Nephron (organoid): ENCODE data around the gene GPR21.

ENCODE experiments used
- H3K27ac Mint-ChIP-seq, 3 experiments: 2 replicates each; pipeline ENCODE4 v1.8.0; 2020; ENCODE audit warnings: mixed read lengths in 3 of 3, mild to moderate bottlenecking in 2 of 3, moderate library complexity in 1 of 3
- H3K27me3 Mint-ChIP-seq: 2 replicates; pipeline ENCODE4 v1.8.0; 2021; ENCODE audit warnings: low read depth, mild to moderate bottlenecking, moderate library complexity, mixed read lengths
- H3K36me3 Mint-ChIP-seq: 2 replicates; pipeline ENCODE4 v1.8.0; 2020; ENCODE audit warnings: low read depth, mixed read lengths
- H3K4me1 Mint-ChIP-seq: 2 replicates; pipeline ENCODE4 v1.8.0; 2020; ENCODE audit warnings: mixed read lengths
- H3K4me3 Mint-ChIP-seq, 3 experiments: 2 replicates each; pipeline ENCODE4 v1.8.0; 2020; ENCODE audit warnings: mild to moderate bottlenecking in 3 of 3, mixed read lengths in 3 of 3, moderate library complexity in 2 of 3
- H3K9me3 Mint-ChIP-seq: 2 replicates; pipeline ENCODE4 v1.8.0; 2020; ENCODE audit warnings: mixed read lengths
- TF ChIP-seq, protein P1 (sequence below), 3 experiments: fragments of 200-600 bp; sonication (generic); IDR thresholded peaks; one replicate each; pipeline ENCODE4 v1.5.0; 2021; ENCODE audit warnings: antibody characterized with exemption in 3 of 3; ENCODE audit not compliant: unreplicated experiment in 3 of 3

The GPR21 gene

DNA sequence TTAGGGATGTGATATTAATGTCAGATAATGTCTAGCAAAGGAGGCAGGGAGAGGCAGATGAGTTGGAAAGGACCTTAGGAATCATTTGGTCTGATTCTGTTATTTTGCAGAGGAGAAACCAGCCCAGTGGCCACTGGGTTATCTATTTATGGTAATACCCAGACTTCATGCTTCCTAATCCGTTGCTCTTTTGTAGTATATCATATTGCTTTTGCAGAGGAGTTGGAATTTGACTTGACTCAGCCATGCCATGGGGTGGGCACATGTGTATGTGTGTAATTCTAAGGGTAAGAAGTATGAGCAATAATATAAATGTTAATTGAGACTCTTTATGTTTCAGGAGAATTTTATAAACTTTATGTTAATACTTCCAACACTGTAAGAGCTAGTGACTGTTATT, 7.3 kb downstream of the GPR21 start:
- Mint-ChIP-seq H3K4me3 (no peak overlapping the region), H3K4me1 (peaks cover 16% of the 10 kb centered on the region), H3K9me3 (peaks cover 2% of the 10 kb centered on the region), H3K27me3 (no peaks in the 10 kb centered on the region), H3K36me3 (peaks cover 31% of the 10 kb centered on the region), H3K27ac (no peak overlapping the region)
- TF ChIP-seq, protein P1, sequence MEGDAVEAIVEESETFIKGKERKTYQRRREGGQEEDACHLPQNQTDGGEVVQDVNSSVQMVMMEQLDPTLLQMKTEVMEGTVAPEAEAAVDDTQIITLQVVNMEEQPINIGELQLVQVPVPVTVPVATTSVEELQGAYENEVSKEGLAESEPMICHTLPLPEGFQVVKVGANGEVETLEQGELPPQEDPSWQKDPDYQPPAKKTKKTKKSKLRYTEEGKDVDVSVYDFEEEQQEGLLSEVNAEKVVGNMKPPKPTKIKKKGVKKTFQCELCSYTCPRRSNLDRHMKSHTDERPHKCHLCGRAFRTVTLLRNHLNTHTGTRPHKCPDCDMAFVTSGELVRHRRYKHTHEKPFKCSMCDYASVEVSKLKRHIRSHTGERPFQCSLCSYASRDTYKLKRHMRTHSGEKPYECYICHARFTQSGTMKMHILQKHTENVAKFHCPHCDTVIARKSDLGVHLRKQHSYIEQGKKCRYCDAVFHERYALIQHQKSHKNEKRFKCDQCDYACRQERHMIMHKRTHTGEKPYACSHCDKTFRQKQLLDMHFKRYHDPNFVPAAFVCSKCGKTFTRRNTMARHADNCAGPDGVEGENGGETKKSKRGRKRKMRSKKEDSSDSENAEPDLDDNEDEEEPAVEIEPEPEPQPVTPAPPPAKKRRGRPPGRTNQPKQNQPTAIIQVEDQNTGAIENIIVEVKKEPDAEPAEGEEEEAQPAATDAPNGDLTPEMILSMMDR (IDR thresholded peaks at IDR 0.05; ENCODE audit: unreplicated experiment in 3 of 3), result no peak

DNA sequence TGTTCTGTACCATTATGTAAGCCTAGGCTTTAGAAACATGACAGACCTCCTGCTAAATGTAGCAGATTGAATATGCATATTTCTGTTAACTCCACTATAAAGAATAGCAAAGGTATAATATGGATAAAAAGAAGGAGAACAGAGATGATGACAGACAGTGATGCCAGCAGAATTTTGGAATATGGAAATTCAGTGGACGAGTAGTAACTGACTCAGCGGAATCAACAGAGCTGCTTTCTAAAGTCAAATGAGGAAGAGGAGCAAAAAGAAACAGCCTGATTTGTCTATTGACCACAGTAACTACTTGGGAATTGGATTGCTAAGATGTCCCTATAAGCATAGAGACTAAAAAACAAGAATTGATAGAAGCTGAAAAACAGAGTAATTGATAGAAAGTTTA, 8.0 kb downstream of the GPR21 start:
- Mint-ChIP-seq H3K27ac (no peak overlapping the region), H3K9me3 (peaks cover 2% of the 10 kb centered on the region), H3K27me3 (no peaks in the 10 kb centered on the region), H3K4me3 (no peak overlapping the region), H3K4me1 (peaks cover 18% of the 10 kb centered on the region), H3K36me3 (peaks cover 31% of the 10 kb centered on the region)
- TF ChIP-seq, protein P1 (IDR thresholded peaks at IDR 0.05; ENCODE audit: unreplicated experiment in 3 of 3), result no peak

DNA sequence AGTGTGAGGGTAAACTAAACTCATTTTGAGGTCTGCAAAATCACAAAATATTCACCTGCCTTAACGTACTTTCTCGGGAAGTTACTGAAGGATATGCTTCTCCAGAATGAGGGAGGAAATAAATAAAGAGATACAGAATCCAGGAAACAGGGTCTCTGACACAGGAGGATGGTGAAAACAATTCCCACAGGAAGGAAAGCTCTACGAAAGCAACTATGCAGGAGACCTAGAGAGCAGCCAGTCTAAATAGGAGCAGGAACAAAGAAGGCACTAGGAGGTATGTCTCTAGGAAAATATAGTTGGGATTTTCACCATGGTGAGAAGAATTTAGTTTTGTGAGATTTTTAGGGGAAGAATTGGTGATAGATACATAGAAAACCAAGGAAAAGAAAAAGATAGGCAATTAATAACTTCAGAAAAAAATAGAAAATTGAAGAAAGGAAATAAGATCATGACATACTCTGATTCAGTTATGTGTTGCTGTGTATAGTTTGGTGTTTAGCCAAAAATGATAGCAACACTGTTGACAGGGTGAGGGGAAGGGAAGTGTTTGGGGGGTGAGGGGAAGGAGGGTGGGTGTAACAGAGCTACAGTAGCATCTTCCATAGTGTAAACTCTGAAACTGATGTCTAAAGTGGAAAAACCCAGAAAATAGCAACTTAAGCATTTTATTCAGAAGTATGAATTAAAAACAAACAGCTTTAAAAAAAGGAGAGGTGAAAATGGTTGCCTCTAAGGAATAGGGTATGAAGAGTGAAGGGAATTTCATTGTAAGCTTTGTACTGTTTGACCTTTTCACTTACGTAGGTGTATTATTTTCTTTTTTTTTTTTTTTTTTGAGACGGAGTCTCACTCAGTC, 9.8 kb downstream of the GPR21 start:
- Mint-ChIP-seq H3K4me3 (no peak overlapping the region), H3K9me3 (peaks cover 2% of the 10 kb centered on the region), H3K27me3 (no peaks in the 10 kb centered on the region), H3K36me3 (peaks cover 31% of the 10 kb centered on the region), H3K4me1 (peaks cover 14% of the 10 kb centered on the region), H3K27ac (no peak overlapping the region)
- TF ChIP-seq, protein P1 (IDR thresholded peaks at IDR 0.05; ENCODE audit: unreplicated experiment in 3 of 3), result no peak

DNA sequence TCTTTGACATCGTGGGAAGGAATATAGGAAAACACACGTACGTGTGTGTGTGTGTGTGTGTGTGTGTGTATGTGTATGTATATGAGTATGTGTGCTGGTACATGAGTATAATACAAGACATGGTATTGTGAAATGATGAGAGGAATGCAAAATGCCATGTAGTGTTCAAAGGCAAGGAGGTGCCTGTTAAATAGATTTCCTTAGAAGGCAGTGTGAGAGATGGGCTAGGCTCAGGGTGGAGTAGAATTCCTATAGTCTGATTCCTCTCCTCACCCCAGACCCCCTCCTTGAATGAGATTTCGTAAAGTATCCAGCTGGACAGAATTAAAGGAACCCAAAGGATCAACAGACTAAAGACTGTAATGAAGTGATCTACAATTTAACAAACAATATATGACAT, 11.1 kb downstream of the GPR21 start:
- H3K4me3 Mint-ChIP-seq, result no peak overlapping the region
- H3K36me3 Mint-ChIP-seq, result peaks cover 31% of the 10 kb centered on the region
- TF ChIP-seq, protein P1 (IDR thresholded peaks at IDR 0.05; ENCODE audit: unreplicated experiment in 3 of 3), result no peak
- peaks cover 22% of the 10 kb centered on the region for H3K4me1 Mint-ChIP-seq
- peak overlapping the region in 1 of 3 experiments; percentile 7 for H3K27ac Mint-ChIP-seq
- H3K27me3 Mint-ChIP-seq, result no peaks in the 10 kb centered on the region
- H3K9me3 Mint-ChIP-seq, result peaks cover 2% of the 10 kb centered on the region

DNA sequence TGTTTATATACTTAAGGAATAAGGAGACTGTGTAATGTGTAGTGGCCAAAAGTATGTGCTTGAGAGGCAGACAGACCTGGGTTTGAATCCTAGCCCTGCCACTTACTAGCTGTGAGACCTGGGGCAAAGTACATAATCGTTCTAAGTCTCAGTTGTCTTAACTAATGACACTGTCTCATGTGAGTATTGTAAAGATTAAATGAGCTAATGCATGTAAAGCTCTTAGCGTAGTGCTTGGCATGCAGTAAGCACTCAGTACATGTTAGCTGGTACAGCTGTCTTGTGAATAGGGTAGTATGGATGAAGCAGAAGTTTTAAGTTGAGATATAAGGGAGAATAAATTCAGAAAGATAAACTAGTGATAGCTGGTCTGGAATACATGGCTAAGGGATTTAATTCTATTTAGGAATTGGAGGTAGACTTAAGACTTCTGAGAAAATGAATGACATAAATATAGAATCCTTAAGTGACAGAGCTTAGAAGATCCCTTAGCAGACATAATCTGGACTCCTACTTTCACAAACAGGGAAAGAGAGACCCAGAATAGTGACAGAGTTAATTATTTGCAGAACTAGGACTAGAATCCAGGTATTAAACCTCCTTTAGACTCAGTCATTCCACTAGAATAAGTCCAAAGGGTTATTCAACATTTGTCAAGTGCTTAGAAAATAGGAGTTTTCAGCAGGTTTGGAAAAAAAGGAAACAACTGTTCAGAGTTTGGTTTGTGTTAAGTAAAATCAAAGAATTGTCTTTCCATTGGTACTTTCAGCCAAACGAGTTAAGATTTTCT, 13.1 kb downstream of the GPR21 start:
- Mint-ChIP-seq H3K4me3 (no peak overlapping the region), H3K27me3 (no peaks in the 10 kb centered on the region), H3K36me3 (peaks cover 27% of the 10 kb centered on the region), H3K4me1 (peaks cover 21% of the 10 kb centered on the region), H3K9me3 (peaks cover 2% of the 10 kb centered on the region), H3K27ac (peak overlapping the region in 1 of 3 experiments; percentile 3)
- TF ChIP-seq, protein P1 (IDR thresholded peaks at IDR 0.05; ENCODE audit: unreplicated experiment in 3 of 3), result no peak
